ENCODE data around the gene IMPDH1. TPM values are rescaled to one million over a fixed set of nuclear protein-coding genes. Genes with fewer than 3 reads are reported as not detected.

The IMPDH1 gene
- total and polyA plus RNA-seq, 10 of the 15 experiments (the other 5 are each of a cell fraction or from before 2014, with no cell fraction given) = 0.50 to 61.3 (median 41.8) TPM

DNA sequence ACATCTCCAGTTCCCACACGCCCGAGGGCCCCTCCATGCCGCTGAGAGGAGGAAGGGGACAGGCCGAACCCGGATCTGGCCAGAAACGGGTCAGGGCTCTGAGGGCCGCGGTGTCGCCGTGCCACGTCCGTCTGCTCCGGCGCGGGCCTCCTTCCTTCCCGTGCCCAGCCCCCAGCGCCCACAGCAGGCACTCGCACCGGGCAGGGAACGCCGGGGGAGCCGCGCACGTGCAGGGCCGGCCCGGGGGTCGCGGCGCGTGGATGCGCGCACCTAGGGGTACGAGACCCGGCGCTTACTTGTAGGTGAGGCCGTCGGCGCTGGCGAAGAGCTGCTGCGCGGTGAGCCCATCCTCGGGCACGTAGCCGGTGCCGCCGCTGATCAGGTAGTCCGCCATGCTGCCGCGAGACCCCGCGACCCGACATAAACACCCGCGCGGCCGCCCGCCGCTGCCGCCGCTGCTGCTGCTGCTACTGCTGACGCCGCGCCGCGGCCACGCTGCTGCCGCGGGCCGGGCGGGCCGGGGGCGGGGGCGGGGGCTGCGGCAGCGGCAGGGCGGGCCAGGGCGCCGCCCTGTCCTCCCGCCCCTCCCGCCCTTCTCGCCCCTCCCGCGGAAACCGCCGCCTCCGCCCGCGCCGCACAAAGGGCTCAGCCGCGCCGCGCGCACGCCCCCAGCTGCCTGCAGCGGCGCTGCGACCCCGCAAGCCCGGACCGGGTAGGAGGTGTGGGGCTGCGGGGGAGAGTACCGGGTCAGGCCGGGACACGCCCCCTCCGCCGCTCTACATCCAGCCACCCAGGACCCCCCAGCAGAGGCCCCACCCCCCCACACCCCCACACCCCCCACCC lies 4.1 kb downstream of the IMPDH1 start:
- Histone ChIP-seq H3K27ac (ENCODE audit: control insufficient read depth, insufficient read depth) (peak overlapping the region; percentile 61), H3K4me3 (peak overlapping the region; percentile 74), H3K36me3 (ENCODE audit: control insufficient read depth in 2 of 2, insufficient read depth in 2 of 2, low read length in 1 of 2) (peaks cover 0 to 3% of the 10 kb centered on the region in 2 experiments; a peak in 3 of 4 replicates), H4K20me1 (ENCODE audit: control insufficient read depth, insufficient read depth) (no peaks in the 10 kb centered on the region), H3K27me3 (replicated peaks in 1 of 2; ENCODE audit: control insufficient read depth in 2 of 2, insufficient read depth in 2 of 2, low read length in 1 of 2) (no peaks in the 10 kb centered on the region; a peak in 1 of 4 replicates), H3K4me2 (ENCODE audit: control insufficient read depth, insufficient read depth) (peak overlapping the region; percentile 71), H3K79me2 (ENCODE audit: control insufficient read depth, insufficient read depth, low read length) (peaks cover 12% of the 10 kb centered on the region), H3K4me1 (ENCODE audit: control insufficient read depth, insufficient read depth, low read length) (peaks cover 14% of the 10 kb centered on the region), H2AFZ (ENCODE audit: control insufficient read depth, low read depth, low read length) (peak overlapping the region; percentile 87), H3K9me3 (replicated peaks; ENCODE audit: control insufficient read depth, insufficient read depth, low read length) (no peaks in the 10 kb centered on the region), H3K9ac (ENCODE audit: control insufficient read depth, insufficient read depth, low read length) (peak overlapping the region; percentile 90)
- RAD21 ChIA-PET (ENCODE audit: unreplicated experiment) = interaction anchor here (1.0 to 2.2 kb wide), 3 partner anchors 19 to 22 kb away, joined by 3 to 9 read pairs (median 7); no protein-coding TSS in a partner anchor
- BruUV-seq (replicated peaks) = no TSS peak
- FAIRE-seq (no peak), DNase-seq (ENCODE audit: low read depth, low spot score) (no peak), ATAC-seq (peak; percentile 20)
- WGBS (ENCODE audit: insufficient coverage, insufficient replicate concordance, low lambda C conversion rate, missing lambda C conversion rate) = under 1% methylated on average over 42 of the region's 107 CpGs
- POLR2A ChIA-PET = no interaction called here
- CTCF ChIA-PET = interaction anchor here (0.7 to 23.9 kb wide), 7 partner anchors 10 to 61 kb away, joined by 3 to 458 read pairs (median 5); no protein-coding TSS in a partner anchor
- in situ Hi-C loops (cut with MboI) (no loop called here), intact Hi-C loops (cut with micrococcal nuclease; ENCODE audit: unreplicated experiment) (no loop called here)
- SMC1A ChIA-PET (ENCODE audit: uncharacterized antibody, unreplicated experiment) = interaction anchor here (1.1 to 5.8 kb wide), 3 partner anchors 10 to 54 kb away, joined by 3 to 43 read pairs (median 5); no protein-coding TSS in a partner anchor
- TF ChIP-seq TCF3 (IDR thresholded peaks at IDR 0.05; ENCODE audit: borderline replicate concordance, insufficient read depth, low read depth, low read length) (no peak), RAD21 (IDR thresholded peaks at IDR 0.05; ENCODE audit: insufficient read depth, low read depth, low read length) (no peak), NFYA (IDR thresholded peaks at IDR 0.05; ENCODE audit: borderline replicate concordance, low read depth, low read length) (no peak), PAX5 (IDR thresholded peaks at IDR 0.05; ENCODE audit: borderline replicate concordance, low read depth, low read length) (no peak), KLF5 (IDR thresholded peaks at IDR 0.05; ENCODE audit: partially characterized antibody) (no peak), ETV6 (conservative IDR thresholded peaks at IDR 0.05 in 1 of 2, IDR thresholded peaks at IDR 0.05 in 1 of 2; ENCODE audit: borderline replicate concordance in 1 of 2, low read depth in 1 of 2) (no peak), SIN3A (IDR thresholded peaks at IDR 0.05; ENCODE audit: low read depth, low read length) (no peak), SKIL (IDR thresholded peaks at IDR 0.05; ENCODE audit: low read depth, poor library complexity, severe bottlenecking) (no peak), GATAD2B (conservative IDR thresholded peaks at IDR 0.05; ENCODE audit: low read depth) (peak; percentile 81), EGR1 (IDR thresholded peaks at IDR 0.05; ENCODE audit: borderline replicate concordance in 1 of 2, low read depth in 2 of 2, low read length in 2 of 2) (peak in 1 of 2 experiments; percentile 58; a peak in 1 of 3 replicates), BCL11A (IDR thresholded peaks at IDR 0.05; ENCODE audit: low read depth, low read length) (no peak), KDM1A (IDR thresholded peaks at IDR 0.05; ENCODE audit: borderline replicate concordance) (no peak), YY1 (IDR thresholded peaks at IDR 0.05; ENCODE audit: low read depth, low read length) (peak; percentile 59; the same call in 1 of the 2 replicates), BACH1 (IDR thresholded peaks at IDR 0.05; ENCODE audit: borderline replicate concordance) (0 out of 2 replicates have a peak, but pooled peaks have one; percentile 35), CBX5 (IDR thresholded peaks at IDR 0.05; ENCODE audit: low read depth) (no peak), POLR2A (IDR thresholded peaks at IDR 0.05; ENCODE audit: low read depth, low read length) (peak; percentile 65), LARP7 (IDR thresholded peaks at IDR 0.05) (peak; percentile 84)
- TF ChIP-seq, protein P1, sequence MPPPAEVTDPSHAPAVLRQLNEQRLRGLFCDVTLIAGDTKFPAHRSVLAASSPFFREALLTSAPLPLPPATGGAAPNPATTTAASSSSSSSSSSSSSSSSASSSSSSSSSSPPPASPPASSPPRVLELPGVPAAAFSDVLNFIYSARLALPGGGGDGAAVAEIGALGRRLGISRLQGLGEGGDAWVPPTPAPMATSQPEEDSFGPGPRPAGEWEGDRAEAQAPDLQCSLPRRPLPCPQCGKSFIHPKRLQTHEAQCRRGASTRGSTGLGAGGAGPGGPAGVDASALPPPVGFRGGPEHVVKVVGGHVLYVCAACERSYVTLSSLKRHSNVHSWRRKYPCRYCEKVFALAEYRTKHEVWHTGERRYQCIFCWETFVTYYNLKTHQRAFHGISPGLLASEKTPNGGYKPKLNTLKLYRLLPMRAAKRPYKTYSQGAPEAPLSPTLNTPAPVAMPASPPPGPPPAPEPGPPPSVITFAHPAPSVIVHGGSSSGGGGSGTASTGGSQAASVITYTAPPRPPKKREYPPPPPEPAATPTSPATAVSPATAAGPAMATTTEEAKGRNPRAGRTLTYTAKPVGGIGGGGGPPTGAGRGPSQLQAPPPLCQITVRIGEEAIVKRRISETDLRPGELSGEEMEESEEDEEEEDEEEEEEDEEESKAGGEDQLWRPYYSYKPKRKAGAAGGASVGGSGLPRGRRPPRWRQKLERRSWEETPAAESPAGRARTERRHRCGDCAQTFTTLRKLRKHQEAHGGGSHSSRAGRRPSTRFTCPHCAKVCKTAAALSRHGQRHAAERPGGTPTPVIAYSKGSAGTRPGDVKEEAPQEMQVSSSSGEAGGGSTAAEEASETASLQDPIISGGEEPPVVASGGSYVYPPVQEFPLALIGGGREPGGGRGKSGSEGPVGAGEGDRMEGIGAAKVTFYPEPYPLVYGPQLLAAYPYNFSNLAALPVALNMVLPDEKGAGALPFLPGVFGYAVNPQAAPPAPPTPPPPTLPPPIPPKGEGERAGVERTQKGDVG (CRISPR knock-in tag; IDR thresholded peaks at IDR 0.05) = no peak

Data from GM12878 (cell line).